GM21381 (cell line): ENCODE data around the gene OR1K1.
"Not testable (repeated sequence)": the region's sequence is repeated elsewhere in the genome, so short reads cannot be mapped to it uniquely, and the experiment has no call there.

Source experiments
- ATAC-seq: cut with Tn5 transposase; IDR thresholded peaks from one replicate; pipeline ENCODE4 v1.9.1; 2021; ENCODE audit warnings: mild to moderate bottlenecking, moderate library complexity; ENCODE audit not compliant: unreplicated experiment

The OR1K1 gene

GRCh38 chr9:122800066-122801060 is at the start of gene OR1K1:
OR1K1 (plus strand) TSS chr9:122800123; CDS start chr9:122800123, 0 bp downstream.
- no peak for ATAC-seq

GRCh38 chr9:122754825-122755224 is 45.1 kb upstream of the OR1K1 start:
- ATAC-seq: no peak

- ATAC-seq: no peak
Measured at GRCh38 chr9:122767817-122768216, 32.1 kb upstream of the OR1K1 start.

GRCh38 chr9:122777052-122777451 is 22.9 kb upstream of the OR1K1 start:
- ATAC-seq: no peak

- ATAC-seq: no peak
Measured at GRCh38 chr9:122777935-122778627, 21.8 kb upstream of the OR1K1 start.

GRCh38 chr9:122779181-122779580 is 20.7 kb upstream of the OR1K1 start:
- ATAC-seq: no peak

- ATAC-seq: no peak
Measured at GRCh38 chr9:122780026-122780425, 19.9 kb upstream of the OR1K1 start.

- no peak for ATAC-seq
Measured at GRCh38 chr9:122781671-122782070, 18.3 kb upstream of the OR1K1 start.

- no peak for ATAC-seq
Measured at GRCh38 chr9:122785269-122785668, 14.7 kb upstream of the OR1K1 start.

GRCh38 chr9:122786338-122786737 is 13.6 kb upstream of the OR1K1 start:
- ATAC-seq: no peak

- no peak for ATAC-seq
Measured at GRCh38 chr9:122788831-122789230, 11.1 kb upstream of the OR1K1 start, which contains the start of gene OR5C1. OR5C1 (plus strand) TSS chr9:122788933; CDS start chr9:122788933, 0 bp downstream.

- no peak for ATAC-seq
Measured at GRCh38 chr9:122789256-122790046, 10.5 kb upstream of the OR1K1 start.

GRCh38 chr9:122791872-122792669 is 7.9 kb upstream of the OR1K1 start:
- ATAC-seq: no peak

GRCh38 chr9:122797316-122798063 is 2.4 kb upstream of the OR1K1 start:
- ATAC-seq: no peak

GRCh38 chr9:122806661-122807060 is 6.7 kb downstream of the OR1K1 start:
- ATAC-seq: no peak

GRCh38 chr9:122807271-122807900 is 7.5 kb downstream of the OR1K1 start:
- ATAC-seq: no peak

- no peak for ATAC-seq
Measured at GRCh38 chr9:122808141-122808540, 8.2 kb downstream of the OR1K1 start.

GRCh38 chr9:122809261-122809660 is 9.3 kb downstream of the OR1K1 start:
- not testable (repeated sequence) for ATAC-seq
